OCI-LY7 (cell line): ENCODE data around the gene HNMT. TPM values are rescaled to one million over a fixed set of nuclear protein-coding genes. Genes with fewer than 3 reads are reported as not detected.

Source experiments
- BruUV-seq: library from RNA; stranded (reverse); fragments of 400-500 nt; replicated peaks from 2 replicates; lab custom pipeline; 2021; lab: Mats Ljungman, UMichigan
- CTCF ChIA-PET: fragments of 300-600 bp; sonication (Branson Sonifier 250); formaldehyde crosslinking; loops from one replicate; lab custom pipeline; 2022; ENCODE audit warnings: antibody characterized with exemption; ENCODE audit not compliant: unreplicated experiment; lab: Charles Lee
- POLR2A ChIA-PET: fragments of 300-600 bp; sonication (Branson Sonifier 250); formaldehyde crosslinking; loops from one replicate; lab custom pipeline; 2022; ENCODE audit warnings: antibody characterized with exemption; lab: Charles Lee
- DNase-seq: peaks from one replicate; pipeline ENCODE4 v3.0.0-alpha.2; 2015; ENCODE audit warnings: low spot score
- H2AFZ ChIP-seq: fragments of 200-600 bp; sonication (generic), shearing (Covaris generic); 2 replicates; pipeline ENCODE4 v1.6.1; 2014; ENCODE audit warnings: mild to moderate bottlenecking, antibody characterized with exemption, low read length, moderate library complexity
- H3K27ac ChIP-seq: fragments of 200-600 bp; sonication (generic); 2 replicates; pipeline ENCODE4 v1.5.1; 2014; ENCODE audit warnings: mixed run types, low read depth, mild to moderate bottlenecking, moderate library complexity, low read length, inconsistent platforms; ENCODE audit not compliant: poor library complexity, severe bottlenecking
- H3K36me3 ChIP-seq: fragments of 200-600 bp; sonication (generic); 2 replicates; pipeline ENCODE4 v1.6.1; 2014; ENCODE audit warnings: mild to moderate bottlenecking, antibody characterized with exemption, low read length, moderate library complexity, mixed read lengths; ENCODE audit not compliant: insufficient read depth
- H3K4me1 ChIP-seq: fragments of 200-600 bp; sonication (generic); 2 replicates; pipeline ENCODE4 v1.5.1; 2014; ENCODE audit warnings: mild to moderate bottlenecking, low read length; ENCODE audit not compliant: insufficient read depth, poor library complexity, severe bottlenecking
- H3K4me2 ChIP-seq: fragments of 200-600 bp; sonication (generic); 2 replicates; pipeline ENCODE4 v1.6.1; 2014; ENCODE audit warnings: mild to moderate bottlenecking, low read length
- H3K4me3 ChIP-seq: fragments of 200-600 bp; sonication (generic); 2 replicates; pipeline ENCODE4 v1.5.1; 2014; ENCODE audit warnings: mild to moderate bottlenecking, low read depth, low read length; ENCODE audit not compliant: poor library complexity, severe bottlenecking
- H3K79me2 ChIP-seq: fragments of 200-600 bp; sonication (generic); 2 replicates; pipeline ENCODE4 v1.6.1; 2016; ENCODE audit warnings: low read depth, mild to moderate bottlenecking, low read length, moderate library complexity, mixed read lengths; ENCODE audit not compliant: insufficient read depth
- H3K9me2 ChIP-seq: fragments of 200-600 bp; sonication (generic); 2 replicates; pipeline ENCODE4 v1.6.1; 2016; ENCODE audit warnings: mild to moderate bottlenecking, low read length, mixed read lengths; ENCODE audit not compliant: insufficient read depth
- H3K9me3 ChIP-seq: fragments of 200-600 bp; sonication (generic); 2 replicates; pipeline ENCODE4 v1.6.1; 2014; ENCODE audit warnings: mild to moderate bottlenecking, mixed run types, low read length, mixed read lengths
- H4K20me1 ChIP-seq: fragments of 200-600 bp; sonication (generic); 2 replicates; pipeline ENCODE4 v1.6.1; 2014; ENCODE audit warnings: mild to moderate bottlenecking, antibody characterized with exemption, low read length, moderate library complexity, mixed read lengths; ENCODE audit not compliant: insufficient read depth
- CTCF ChIP-seq: fragments of 200-600 bp; sonication (generic); conservative IDR thresholded peaks from 2 replicates; pipeline ENCODE4 v1.5.1; 2014; ENCODE audit warnings: mild to moderate bottlenecking, antibody characterized with exemption, low read length, moderate library complexity, mixed read lengths
- EZH2phosphoT487 ChIP-seq: fragments of 200-600 bp; sonication (generic); IDR thresholded peaks from 2 replicates; pipeline ENCODE4 v1.6.1; 2018; ENCODE audit warnings: low read depth, borderline replicate concordance, mild to moderate bottlenecking, mixed run types, antibody characterized with exemption, low read length, moderate library complexity, mixed read lengths
- intact Hi-C: fragments of 100-400 bp; cut with micrococcal nuclease; formaldehyde crosslinking; loops from one replicate; pipeline ENCODE4 v1.10.0; 2022; ENCODE audit not compliant: unreplicated experiment
- total RNA-seq, 2 experiments: library from RNA; depleted of rRNA in 1 of 2; stranded (reverse); fragments of >200 nt in 1 of 2; shearing (Covaris generic) in 1 of 2; gene quantifications; 2 replicates each; pipeline ENCODE4 v1.2.3, GENCODE V29; 2014 to 2022

HNMT gene
- total RNA-seq, 2 experiments from 2014 or later, result not detected

- ChIA-PET CTCF (no interaction called here), POLR2A (no interaction called here)
- intact Hi-C loops, result no loop called here
- no peaks in the 10 kb centered on the region for H3K36me3 ChIP-seq
- no peaks in the 10 kb centered on the region for H3K4me1 ChIP-seq
- no peak overlapping the region for H3K4me2 ChIP-seq
- no peak overlapping the region for H3K27ac ChIP-seq
- H4K20me1 ChIP-seq, result no peaks in the 10 kb centered on the region
- no peaks in the 10 kb centered on the region for H3K9me3 ChIP-seq
- no peak overlapping the region for H3K4me3 ChIP-seq
- no peak for DNase-seq
- no peak overlapping the region for H2AFZ ChIP-seq
- no peaks in the 10 kb centered on the region for H3K9me2 ChIP-seq
- TF ChIP-seq CTCF, result no peak
- TF ChIP-seq EZH2phosphoT487, result no peak
- no TSS peak for BruUV-seq
- no peaks in the 10 kb centered on the region for H3K79me2 ChIP-seq
These were observed 33.5 kb downstream of the HNMT start for GRCh38 chr2:137997733-137998132.

GRCh38 chr2:137998503-137998902 is 34.2 kb downstream of the HNMT start:
- Histone ChIP-seq H3K27ac (no peak overlapping the region), H3K4me3 (no peak overlapping the region), H2AFZ (no peak overlapping the region), H4K20me1 (no peaks in the 10 kb centered on the region), H3K36me3 (no peaks in the 10 kb centered on the region), H3K9me2 (no peaks in the 10 kb centered on the region), H3K79me2 (no peaks in the 10 kb centered on the region), H3K4me1 (no peaks in the 10 kb centered on the region), H3K9me3 (no peaks in the 10 kb centered on the region), H3K4me2 (no peak overlapping the region)
- CTCF ChIA-PET, result no interaction called here
- POLR2A ChIA-PET, result no interaction called here
- no TSS peak for BruUV-seq
- TF ChIP-seq CTCF, result no peak
- TF ChIP-seq EZH2phosphoT487, result no peak
- DNase-seq, result no peak
- intact Hi-C loops, result no loop called here

- POLR2A ChIA-PET, result no interaction called here
- Histone ChIP-seq H3K36me3 (no peaks in the 10 kb centered on the region), H3K4me1 (no peaks in the 10 kb centered on the region), H3K79me2 (no peaks in the 10 kb centered on the region), H3K9me3 (no peaks in the 10 kb centered on the region), H4K20me1 (no peaks in the 10 kb centered on the region), H3K27ac (no peak overlapping the region), H3K9me2 (no peaks in the 10 kb centered on the region), H2AFZ (no peak overlapping the region), H3K4me2 (no peak overlapping the region), H3K4me3 (no peak overlapping the region)
- intact Hi-C loops, result no loop called here
- CTCF ChIA-PET, result no interaction called here
- TF ChIP-seq EZH2phosphoT487 (no peak), CTCF (no peak)
- DNase-seq, result no peak
- BruUV-seq, result no TSS peak
These were observed 35.0 kb downstream of the HNMT start for GRCh38 chr2:137999273-137999672.
